Thoracic aorta (tissue), 2 donors: ENCODE measurements around the gene ALG5. TPM values are rescaled to one million over a fixed set of nuclear protein-coding genes. Genes with fewer than 3 reads are reported as not detected.

Experiments used
- ATAC-seq: fragments of 150-250 bp; one replicate; pipeline ENCODE4 v1.8.0; 2017; ENCODE audit warnings: low read depth; ENCODE audit not compliant: insufficient number of reproducible peaks, low FRiP score
- DNase-seq: peaks from one replicate; pipeline ENCODE4 v3.0.0-alpha.2; 2020; ENCODE audit warnings: low spot score
- H3K27ac ChIP-seq, 2 donors: fragments of 200-600 bp; sonication (generic); 1 replicate in 1 of 2; 2 replicates in 1 of 2; pipeline ENCODE4 v1.5.1; 2016; ENCODE audit warnings: mild to moderate bottlenecking in 2 of 2, moderate library complexity in 2 of 2
- H3K27me3 ChIP-seq: fragments of 200-600 bp; sonication (generic); replicated peaks from 2 replicates; pipeline ENCODE4 v1.6.0; 2016; ENCODE audit warnings: mild to moderate bottlenecking; ENCODE audit not compliant: insufficient read depth
- H3K36me3 ChIP-seq: fragments of 200-600 bp; sonication (generic); one replicate; pipeline ENCODE4 v1.5.1; 2016
- H3K4me1 ChIP-seq, 2 donors: fragments of 200-600 bp; sonication (generic); 1 replicate in 1 of 2; 2 replicates in 1 of 2; pipeline versions ENCODE4 v1.5.1 to v1.6.0; 2016; ENCODE audit warnings: low read depth in 2 of 2, mild to moderate bottlenecking in 1 of 2; ENCODE audit not compliant: control insufficient read depth in 1 of 2
- H3K4me3 ChIP-seq: fragments of 200-600 bp; sonication (generic); 2 replicates; pipeline ENCODE4 v1.5.1; 2016; ENCODE audit warnings: mild to moderate bottlenecking
- H3K9me3 ChIP-seq: fragments of 200-600 bp; sonication (generic); 2 replicates; pipeline ENCODE4 v1.5.1; 2016
- CTCF ChIP-seq: fragments of 200-600 bp; sonication (generic); IDR thresholded peaks from one replicate; pipeline ENCODE4 v1.5.1; 2019; ENCODE audit warnings: antibody characterized with exemption
- total RNA-seq, 2 donors: library from RNA; depleted of rRNA; stranded (reverse); fragments of >200 nt; gene quantifications; one replicate each; pipeline versions ENCODE4 v1.1.0 to v1.2.3, GENCODE V29; 2016

The ALG5 gene
- total RNA-seq, 2 donors from 2014 or later, result 13.5 to 19.9 TPM

GRCh38 chr13:36950920-36951319, 48.2 kb downstream of the ALG5 start:
- TF ChIP-seq CTCF, result no peak
- ATAC-seq (no peak), DNase-seq (no peak)
- no peaks in the 10 kb centered on the region for H3K9me3 ChIP-seq
- H3K4me3 ChIP-seq, result no peak overlapping the region
- no peaks in the 10 kb centered on the region for H3K4me1 ChIP-seq
- peaks cover 16% of the 10 kb centered on the region for H3K36me3 ChIP-seq
- H3K27me3 ChIP-seq, result no peaks in the 10 kb centered on the region
- H3K27ac ChIP-seq, result no peak overlapping the region

GRCh38 chr13:36950330-36950729, 48.8 kb downstream of the ALG5 start:
- no peaks in the 10 kb centered on the region for H3K9me3 ChIP-seq
- no peak overlapping the region for H3K4me3 ChIP-seq
- H3K27me3 ChIP-seq, result no peaks in the 10 kb centered on the region
- DNase-seq (no peak), ATAC-seq (no peak)
- H3K4me1 ChIP-seq, result no peaks in the 10 kb centered on the region
- TF ChIP-seq CTCF, result no peak
- peaks cover 16% of the 10 kb centered on the region for H3K36me3 ChIP-seq
- H3K27ac ChIP-seq, result no peak overlapping the region

DNA sequence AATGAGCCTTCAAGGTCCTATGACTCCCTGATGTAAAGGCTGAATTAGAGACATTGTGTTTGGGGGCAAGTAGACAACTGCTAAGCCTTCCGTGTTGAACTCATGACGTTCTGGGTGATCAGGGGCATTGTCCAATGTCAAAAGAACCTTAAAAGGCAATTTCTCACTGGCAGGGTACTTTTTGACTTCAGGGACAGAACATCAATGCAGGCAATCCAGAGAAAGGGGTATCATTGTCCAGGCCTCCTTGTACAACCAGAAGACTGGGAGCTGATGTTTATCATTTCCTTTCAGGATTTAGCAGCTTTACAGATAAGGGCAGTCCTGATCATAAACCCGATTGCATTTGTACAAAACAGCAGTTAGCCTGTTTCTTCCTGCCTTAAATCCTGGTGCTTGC, 54.1 kb downstream of the ALG5 start:
- H3K36me3 ChIP-seq, result peaks cover 4% of the 10 kb centered on the region
- H3K27me3 ChIP-seq, result no peaks in the 10 kb centered on the region
- no peaks in the 10 kb centered on the region for H3K9me3 ChIP-seq
- H3K4me1 ChIP-seq, result no peaks in the 10 kb centered on the region
- H3K4me3 ChIP-seq, result no peak overlapping the region
- no peak for TF ChIP-seq CTCF
- H3K27ac ChIP-seq, result no peak overlapping the region
- DNase-seq, result no peak
- no peak for ATAC-seq

DNA sequence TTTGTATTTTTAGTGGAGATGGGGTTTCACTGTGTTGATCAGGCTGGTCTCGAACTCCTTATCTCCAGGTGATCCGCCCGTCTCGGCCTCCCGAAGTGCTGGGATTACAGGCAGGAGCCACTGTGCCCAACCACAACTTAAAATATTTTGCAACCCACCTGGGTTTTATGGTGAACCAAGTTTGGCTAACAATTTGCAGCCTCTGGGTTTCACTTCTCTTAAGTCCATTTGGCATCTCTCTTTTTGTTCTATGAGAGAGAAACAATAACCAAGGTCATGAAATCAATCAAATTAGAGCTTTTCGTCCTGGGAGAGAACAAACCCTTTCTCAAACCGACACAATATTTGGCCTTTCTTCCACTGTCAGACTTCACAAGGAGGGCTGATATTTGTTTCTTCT, 73.5 kb downstream of the ALG5 start:
- H3K4me1 ChIP-seq, result peaks cover 0 to 8% of the 10 kb centered on the region in 2 donors
- ATAC-seq (no peak), DNase-seq (no peak)
- no peak overlapping the region for H3K27ac ChIP-seq
- H3K4me3 ChIP-seq, result no peak overlapping the region
- no peak for TF ChIP-seq CTCF
- no peaks in the 10 kb centered on the region for H3K36me3 ChIP-seq
- H3K9me3 ChIP-seq, result no peaks in the 10 kb centered on the region
- H3K27me3 ChIP-seq, result no peaks in the 10 kb centered on the region

DNA sequence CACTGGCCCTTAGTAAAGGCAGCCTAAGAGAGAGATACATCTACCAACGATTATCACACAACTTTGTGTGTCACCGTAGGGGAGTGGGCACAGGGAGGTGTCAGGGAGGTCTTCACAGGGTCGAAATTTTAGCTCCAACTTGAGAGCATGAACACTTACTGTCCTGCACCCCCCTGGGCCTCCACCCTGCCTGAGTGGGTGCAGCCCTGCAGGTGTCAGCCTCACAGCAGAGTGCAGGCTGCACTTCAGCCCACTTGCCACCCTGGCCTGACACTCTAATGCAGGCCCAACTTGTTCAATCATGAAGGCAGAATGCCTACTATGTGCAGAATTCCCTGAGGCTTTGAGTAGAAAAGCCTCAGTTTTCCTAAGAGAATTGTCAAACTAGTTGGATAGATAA, 75.1 kb downstream of the ALG5 start:
- Histone ChIP-seq H3K9me3 (no peaks in the 10 kb centered on the region), H3K27ac (no peak overlapping the region), H3K4me3 (no peak overlapping the region), H3K36me3 (no peaks in the 10 kb centered on the region), H3K4me1 (peaks cover 0 to 11% of the 10 kb centered on the region in 2 donors), H3K27me3 (no peaks in the 10 kb centered on the region)
- DNase-seq (no peak), ATAC-seq (no peak)
- no peak for TF ChIP-seq CTCF
